Stomach smooth muscle (tissue), 2 donors: ENCODE results near the gene PSMB9.
A peak's percentile ranks its signal among the peaks of the same experiment; 100 is the strongest.
"Not testable (repeated sequence)": the region's sequence is repeated elsewhere in the genome, so short reads cannot be mapped to it uniquely, and the experiment has no call there.

Source experiments
- H3K27ac ChIP-seq: one replicate; pipeline ENCODE4 v1.7.0; 2013; ENCODE audit warnings: mild to moderate bottlenecking, low read length, inconsistent platforms
- H3K27me3 ChIP-seq, 2 donors: one replicate each; pipeline ENCODE4 v1.7.0; 2013; ENCODE audit warnings: low read length in 2 of 2; ENCODE audit not compliant: insufficient read depth in 2 of 2, control insufficient read depth in 1 of 2
- H3K36me3 ChIP-seq, 2 donors: one replicate each; pipeline ENCODE4 v1.7.0; 2013; ENCODE audit warnings: low read length in 2 of 2; ENCODE audit not compliant: control insufficient read depth in 2 of 2, insufficient read depth in 2 of 2
- H3K4me1 ChIP-seq: one replicate; pipeline ENCODE4 v1.7.0; 2013; ENCODE audit warnings: low read length; ENCODE audit not compliant: control insufficient read depth, insufficient read depth
- H3K4me3 ChIP-seq, 2 donors: one replicate each; pipeline ENCODE4 v1.7.0; 2013; ENCODE audit warnings: low read length in 2 of 2
- H3K9ac ChIP-seq, 2 donors: one replicate each; pipeline ENCODE4 v1.7.0; 2013; ENCODE audit warnings: low read length in 2 of 2, mild to moderate bottlenecking in 1 of 2
- H3K9me3 ChIP-seq, 2 donors: one replicate each; pipeline ENCODE4 v1.7.0; 2013; ENCODE audit warnings: low read length in 2 of 2; ENCODE audit not compliant: control insufficient read depth in 2 of 2
- donor health status: healthy.
- donor health status: Pancreatic carcinoma.

Gene PSMB9

DNA sequence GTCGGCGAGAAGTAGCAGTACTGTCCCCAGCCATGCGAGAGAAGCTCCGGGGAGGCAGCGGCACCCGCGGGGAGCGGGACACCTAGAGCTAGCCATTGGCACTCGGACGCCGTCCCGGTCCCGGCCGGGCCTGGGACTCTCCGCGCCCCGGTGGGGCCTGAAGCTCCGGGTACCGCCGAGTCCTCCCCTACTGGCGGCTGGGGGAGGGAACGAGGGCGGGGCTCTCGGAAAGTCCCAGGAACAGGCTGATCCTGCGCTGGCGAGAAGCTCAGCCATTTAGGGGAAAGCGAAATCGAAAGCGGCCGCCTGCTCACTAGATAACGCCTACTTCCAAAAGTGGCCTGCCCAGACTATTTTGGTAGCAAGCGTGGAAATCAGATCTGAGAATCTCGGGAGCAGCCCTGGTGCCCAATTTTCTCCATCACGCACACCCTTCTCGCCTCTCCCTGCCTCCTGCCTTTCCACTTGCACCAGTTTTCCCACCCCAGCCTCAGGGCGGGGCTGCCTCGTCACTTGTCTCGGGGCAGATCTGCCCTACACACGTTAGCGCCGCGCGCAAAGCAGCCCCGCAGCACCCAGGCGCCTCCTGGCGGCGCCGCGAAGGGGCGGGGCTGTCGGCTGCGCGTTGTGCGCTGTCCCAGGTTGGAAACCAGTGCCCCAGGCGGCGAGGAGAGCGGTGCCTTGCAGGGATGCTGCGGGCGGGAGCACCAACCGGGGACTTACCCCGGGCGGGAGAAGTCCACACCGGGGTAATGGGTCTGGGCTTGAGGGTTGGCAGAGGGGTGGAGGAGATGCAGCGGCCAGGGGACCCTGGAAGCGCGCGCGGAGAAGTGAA, at the start of gene PSMB9, which contains the start of gene TAP1:
Gene PSMB9 (plus strand): TSS at position 652 of the 835 bp plus-strand sequence. CDS start 38 bp downstream, at position 690.
Gene TAP1 (minus strand): TSS at position 164 of the 835 bp plus-strand sequence. CDS start 68 bp downstream, at position 96.
- H3K27me3 ChIP-seq: no peaks in the 10 kb centered on the region
- H3K4me1 ChIP-seq: peaks cover 37% of the 10 kb centered on the region
- no peaks in the 10 kb centered on the region for H3K9me3 ChIP-seq
- H3K36me3 ChIP-seq: peaks cover 26 to 29% of the 10 kb centered on the region in 2 donors
- peak within 1 kb of the TSS; percentile 81 to 92 for H3K4me3 ChIP-seq
- peak within 1 kb of the TSS; percentile 93 for H3K9ac ChIP-seq
- H3K27ac ChIP-seq: peak within 1 kb of the TSS; percentile 95

DNA sequence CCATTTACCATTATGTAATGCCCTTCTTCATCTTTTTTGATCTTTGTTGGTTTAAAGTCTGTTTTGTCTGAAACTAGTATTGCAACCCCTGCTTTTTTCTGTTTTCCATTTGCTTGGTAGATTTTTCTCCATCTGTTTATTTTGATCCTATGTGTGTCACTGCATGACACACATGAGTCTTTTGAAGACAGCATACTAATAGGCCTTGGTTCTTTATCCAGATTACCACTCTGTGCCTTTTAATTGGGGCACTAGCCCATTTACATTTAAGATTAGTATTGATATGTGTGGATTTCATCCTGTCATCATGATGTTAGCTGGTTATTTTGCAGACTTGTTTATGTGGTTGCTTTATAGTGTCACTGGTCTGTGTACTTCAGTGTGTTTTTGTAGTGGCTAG, 48.6 kb upstream of the PSMB9 start:
- not testable (repeated sequence) for H3K4me1 ChIP-seq, H3K36me3 ChIP-seq, H3K9ac ChIP-seq, H3K9me3 ChIP-seq, H3K4me3 ChIP-seq, H3K27ac ChIP-seq
- peaks cover 3 to 13% of the 10 kb centered on the region in 2 donors for H3K27me3 ChIP-seq

DNA sequence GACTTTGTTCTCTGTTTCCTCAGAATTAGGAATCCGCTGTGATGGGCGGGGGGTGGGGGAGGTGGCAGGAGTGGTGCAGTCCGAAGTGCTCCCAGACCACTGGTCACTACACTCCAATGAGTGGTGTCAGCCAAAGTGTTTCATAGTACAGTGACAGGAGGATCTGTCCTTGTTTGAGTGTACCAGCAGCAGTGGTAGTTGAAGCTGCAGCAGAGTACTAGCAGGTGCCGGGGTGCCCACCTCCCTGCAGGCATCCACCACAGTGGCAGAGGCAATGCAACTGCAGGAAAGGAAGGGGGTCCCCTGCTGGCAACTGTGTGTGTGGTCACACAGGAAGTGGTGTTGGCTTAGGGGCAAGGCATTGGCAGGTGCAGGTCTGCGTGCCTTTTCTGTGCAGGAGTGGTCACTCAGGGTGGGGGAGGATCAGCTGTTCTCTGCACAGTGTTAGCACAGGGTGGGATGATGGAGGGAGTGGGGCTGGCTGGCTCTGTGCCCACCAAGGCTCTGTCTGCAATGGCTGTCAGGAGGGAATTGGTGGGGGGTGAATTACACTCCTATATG, 46.9 kb upstream of the PSMB9 start:
- Histone ChIP-seq H3K4me1 (no peaks in the 10 kb centered on the region), H3K36me3 (no peaks in the 10 kb centered on the region), H3K4me3 (no peak overlapping the region), H3K9me3 (no peaks in the 10 kb centered on the region), H3K9ac (no peak overlapping the region), H3K27me3 (peaks cover 3 to 13% of the 10 kb centered on the region in 2 donors), H3K27ac (no peak overlapping the region)

DNA sequence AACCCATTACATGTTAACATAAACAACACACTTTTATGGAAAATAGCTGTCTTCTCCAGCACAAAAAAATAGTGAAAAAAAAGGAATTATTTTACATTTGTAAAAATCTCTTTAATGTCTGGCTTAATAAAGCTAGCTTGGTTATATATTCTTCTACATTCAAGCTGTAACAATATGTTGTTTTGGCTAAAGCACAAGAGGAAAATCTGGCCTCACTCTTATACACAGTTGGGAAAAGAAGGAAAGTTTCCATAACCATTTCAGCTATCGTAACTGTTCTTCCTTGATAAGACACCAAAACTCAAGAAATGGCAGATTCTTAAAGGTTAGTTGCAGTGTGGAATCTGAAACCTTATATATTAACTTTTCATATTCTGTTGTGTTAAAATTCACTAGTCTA, 44.8 kb upstream of the PSMB9 start:
- no peak overlapping the region for H3K27ac ChIP-seq
- no peak overlapping the region for H3K4me3 ChIP-seq
- H3K36me3 ChIP-seq: no peaks in the 10 kb centered on the region
- H3K9ac ChIP-seq: no peak overlapping the region
- H3K4me1 ChIP-seq: no peaks in the 10 kb centered on the region
- H3K9me3 ChIP-seq: no peaks in the 10 kb centered on the region
- H3K27me3 ChIP-seq: peaks cover 3 to 11% of the 10 kb centered on the region in 2 donors

DNA sequence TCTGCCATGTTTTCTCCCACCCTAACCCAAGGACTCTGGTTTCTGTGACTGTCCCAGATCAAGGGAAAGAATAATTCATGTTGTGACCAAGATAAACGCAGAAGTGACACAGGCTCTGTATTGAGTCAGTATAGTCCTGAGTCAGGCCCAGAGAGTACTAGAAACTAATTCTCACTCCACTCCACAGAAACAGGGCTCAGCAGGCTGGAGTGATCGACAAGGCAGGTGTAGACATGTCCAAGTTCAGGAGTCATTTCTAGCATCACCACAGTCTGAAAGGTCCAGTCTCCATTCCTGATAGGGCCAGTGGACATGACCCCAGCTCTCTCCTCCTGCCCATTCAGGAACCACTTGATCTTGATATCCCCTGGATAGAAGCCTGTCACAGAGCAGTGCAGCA, 39.8 kb upstream of the PSMB9 start:
- Histone ChIP-seq H3K4me3 (no peak overlapping the region), H3K9ac (no peak overlapping the region), H3K27me3 (peaks cover 0 to 2% of the 10 kb centered on the region in 2 donors), H3K4me1 (no peaks in the 10 kb centered on the region), H3K36me3 (no peaks in the 10 kb centered on the region), H3K27ac (no peak overlapping the region), H3K9me3 (no peaks in the 10 kb centered on the region)

DNA sequence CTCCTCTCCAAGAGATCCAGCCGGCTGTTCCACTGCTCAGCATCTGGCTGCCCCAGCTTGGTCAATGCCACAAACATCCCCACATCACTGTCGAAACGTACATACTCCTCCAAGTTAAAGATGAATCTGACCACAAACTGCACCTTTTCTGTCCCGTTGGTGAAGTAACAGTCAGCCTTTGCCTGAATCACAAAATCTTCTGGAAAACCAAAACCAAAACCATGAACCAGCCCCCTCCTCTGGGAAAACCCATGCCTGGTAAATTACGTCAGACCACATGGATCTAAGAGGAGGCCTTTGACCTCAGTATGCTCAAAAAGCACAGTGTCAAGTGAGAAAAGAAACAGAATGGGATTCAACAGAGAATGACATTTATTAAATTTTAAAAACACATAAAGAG, 38.9 kb upstream of the PSMB9 start:
- no peaks in the 10 kb centered on the region for H3K4me1 ChIP-seq
- H3K27me3 ChIP-seq: peaks cover 0 to 2% of the 10 kb centered on the region in 2 donors
- no peaks in the 10 kb centered on the region for H3K9me3 ChIP-seq
- H3K4me3 ChIP-seq: peak overlapping the region in 1 of 2 donors; percentile 24
- no peak overlapping the region for H3K27ac ChIP-seq
- H3K9ac ChIP-seq: no peak overlapping the region
- H3K36me3 ChIP-seq: no peaks in the 10 kb centered on the region

DNA sequence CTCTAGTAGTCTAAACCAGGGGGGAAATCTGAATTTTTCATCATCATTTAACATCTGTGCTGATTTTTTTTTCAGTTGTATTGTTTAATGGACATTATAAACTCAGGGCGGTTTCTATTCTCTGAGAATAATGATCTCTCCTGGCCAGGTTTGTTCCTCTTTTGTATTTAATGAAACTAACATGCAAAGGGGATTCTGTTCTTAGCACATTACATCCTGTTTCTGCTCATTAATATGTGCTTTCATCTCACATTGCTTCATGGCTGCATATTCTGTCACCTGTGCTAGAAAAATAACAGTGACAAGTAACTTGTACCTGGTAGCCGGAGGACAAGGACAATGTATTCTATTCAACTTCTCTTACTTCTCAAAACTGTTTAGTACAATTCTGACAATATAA, 38.0 kb upstream of the PSMB9 start:
- Histone ChIP-seq H3K27me3 (peaks cover 0 to 2% of the 10 kb centered on the region in 2 donors), H3K9ac (no peak overlapping the region), H3K9me3 (no peaks in the 10 kb centered on the region), H3K4me3 (no peak overlapping the region), H3K27ac (no peak overlapping the region), H3K36me3 (no peaks in the 10 kb centered on the region), H3K4me1 (no peaks in the 10 kb centered on the region)

DNA sequence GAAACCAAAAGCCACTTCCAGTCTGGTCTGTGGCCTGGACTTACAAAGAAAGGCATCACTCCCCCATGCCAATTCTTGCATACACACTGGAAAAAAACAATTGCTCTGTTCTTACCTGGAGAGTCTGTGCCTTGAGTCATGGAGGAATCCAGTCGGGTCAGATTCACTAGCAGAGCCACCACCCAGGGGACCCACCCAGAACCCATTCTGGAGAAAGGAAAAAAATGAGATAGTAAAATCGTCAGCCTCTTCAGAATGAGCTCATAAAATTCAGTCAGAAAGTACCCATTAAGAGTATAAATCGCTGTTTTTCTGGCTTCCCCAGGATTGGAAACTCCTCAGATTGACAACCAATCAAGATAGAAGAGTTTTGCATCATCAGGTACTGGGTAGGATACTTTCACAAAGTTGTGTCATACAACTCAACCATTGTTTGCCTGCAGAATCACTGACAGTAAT, 37.2 kb upstream of the PSMB9 start, which contains the start of gene HLA-DOB:
Gene HLA-DOB (minus strand): TSS at position 257 of the 459 bp plus-strand sequence. CDS start 51 bp downstream, at position 206.
- Histone ChIP-seq H3K4me3 (no peak within 1 kb of the TSS), H3K4me1 (no peaks in the 10 kb centered on the region), H3K9me3 (no peaks in the 10 kb centered on the region), H3K9ac (no peak within 1 kb of the TSS), H3K36me3 (no peaks in the 10 kb centered on the region), H3K27me3 (peaks cover 0 to 2% of the 10 kb centered on the region in 2 donors), H3K27ac (no peak within 1 kb of the TSS)

DNA sequence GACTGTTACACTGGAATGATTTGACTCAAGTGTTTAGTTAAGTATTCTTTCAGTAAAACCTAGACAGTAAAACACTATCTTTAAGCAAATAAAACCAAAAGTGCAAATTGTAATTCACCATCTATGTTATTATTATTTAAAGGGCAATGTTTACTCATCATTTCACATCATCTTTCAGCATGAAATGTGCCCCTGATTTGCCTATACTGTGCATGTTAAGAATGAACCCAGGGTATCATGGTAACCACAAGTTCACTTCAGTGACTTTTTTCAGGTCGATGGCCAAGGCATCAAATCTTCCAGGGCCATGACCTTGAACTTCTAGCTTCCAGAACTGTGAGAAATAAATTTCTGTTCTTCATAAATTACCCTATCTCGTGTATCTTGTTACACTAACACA, 35.1 kb upstream of the PSMB9 start:
- Histone ChIP-seq H3K4me1 (no peaks in the 10 kb centered on the region), H3K9me3 (no peaks in the 10 kb centered on the region), H3K9ac (no peak overlapping the region), H3K27ac (no peak overlapping the region), H3K4me3 (no peak overlapping the region), H3K27me3 (no peaks in the 10 kb centered on the region), H3K36me3 (no peaks in the 10 kb centered on the region)

DNA sequence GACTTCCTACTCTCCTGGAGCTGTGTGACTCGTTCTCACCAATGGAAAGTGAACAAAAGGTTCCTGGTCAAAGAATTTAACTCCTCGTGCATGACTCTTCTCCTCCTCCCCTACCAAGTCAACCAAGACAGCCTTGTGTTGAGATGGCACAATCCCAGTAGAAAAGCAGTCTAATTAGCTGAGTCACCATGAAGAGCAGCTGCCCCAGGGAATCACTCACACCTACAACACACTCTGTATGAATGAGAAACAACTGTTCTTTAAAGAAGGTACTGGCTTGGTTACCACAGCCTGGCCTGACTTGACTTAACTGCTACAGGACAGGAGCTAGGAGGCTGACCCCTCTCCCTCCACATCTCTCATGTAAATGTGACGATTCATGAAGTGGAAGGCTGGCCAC, 34.3 kb upstream of the PSMB9 start:
- Histone ChIP-seq H3K36me3 (no peaks in the 10 kb centered on the region), H3K27me3 (no peaks in the 10 kb centered on the region), H3K4me3 (no peak overlapping the region), H3K9me3 (no peaks in the 10 kb centered on the region), H3K9ac (no peak overlapping the region), H3K4me1 (no peaks in the 10 kb centered on the region), H3K27ac (no peak overlapping the region)

DNA sequence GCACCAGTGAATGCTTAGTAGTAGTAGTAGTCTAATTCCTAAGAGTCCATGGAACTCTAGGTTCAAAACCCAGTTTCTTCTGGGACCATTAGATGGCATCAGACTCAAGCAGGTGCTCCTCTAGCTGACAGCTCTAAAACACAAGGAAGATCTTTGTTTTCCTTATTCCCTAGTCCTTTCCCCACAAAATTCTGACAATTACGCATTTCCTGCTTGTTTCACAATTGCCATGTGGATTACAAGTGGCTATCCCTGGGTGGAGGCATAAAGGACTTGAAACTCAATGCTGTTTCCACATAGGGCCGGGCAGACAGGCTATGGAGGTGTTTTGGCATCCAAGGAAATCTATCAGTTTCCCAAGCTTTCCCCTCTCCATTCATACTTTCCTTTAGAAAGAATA, 28.0 kb upstream of the PSMB9 start:
- Histone ChIP-seq H3K4me1 (no peaks in the 10 kb centered on the region), H3K4me3 (no peak overlapping the region), H3K36me3 (peaks cover 17 to 19% of the 10 kb centered on the region in 2 donors), H3K27ac (no peak overlapping the region), H3K9me3 (no peaks in the 10 kb centered on the region), H3K9ac (no peak overlapping the region), H3K27me3 (no peaks in the 10 kb centered on the region)
